CD14-positive monocyte (primary cell): ENCODE measurements around the gene PLK5. TPM values are rescaled to one million over a fixed set of nuclear protein-coding genes. Genes with fewer than 3 reads are reported as not detected.

Experiments
- DNase-seq, 3 donors: peaks; one replicate each; pipeline ENCODE4 v3.0.0-alpha.2; 2011 to 2022
- H2AFZ ChIP-seq: 2 replicates; pipeline ENCODE4 v1.6.0; 2012; ENCODE audit warnings: mild to moderate bottlenecking, low read depth, low read length, inconsistent platforms; ENCODE audit not compliant: insufficient read depth, poor library complexity, severe bottlenecking
- H3K27ac ChIP-seq, 2 donors: 1 replicate in 1 of 2; 2 replicates in 1 of 2; pipeline ENCODE4 v1.5.1; 2012 to 2013; ENCODE audit warnings: low read length in 2 of 2, control low read depth in 1 of 2, inconsistent platforms in 1 of 2, low read depth in 1 of 2, mild to moderate bottlenecking in 1 of 2
- H3K27me3 ChIP-seq, 2 donors: one replicate each; pipeline versions ENCODE4 v1.6.0 to v1.6.1; 2011 to 2013; ENCODE audit warnings: low read length in 2 of 2; ENCODE audit not compliant: control insufficient read depth in 2 of 2, insufficient read depth in 2 of 2
- H3K36me3 ChIP-seq, 2 donors: replicated peaks in 1 of 2; 1 replicate in 1 of 2; 2 replicates in 1 of 2; pipeline versions ENCODE4 v1.5.1 to v1.6.1; 2012 to 2013; ENCODE audit warnings: low read length in 2 of 2, control low read depth in 1 of 2, inconsistent platforms in 1 of 2, mild to moderate bottlenecking in 1 of 2; ENCODE audit not compliant: insufficient read depth in 2 of 2, control insufficient read depth in 1 of 2
- H3K4me1 ChIP-seq, 2 donors: 1 replicate in 1 of 2; 2 replicates in 1 of 2; pipeline versions ENCODE4 v1.5.1 to v1.6.1; 2012 to 2013; ENCODE audit warnings: low read length in 2 of 2, control low read depth in 1 of 2, inconsistent platforms in 1 of 2, mild to moderate bottlenecking in 1 of 2, moderate library complexity in 1 of 2; ENCODE audit not compliant: insufficient read depth in 2 of 2, control insufficient read depth in 1 of 2
- H3K4me2 ChIP-seq: replicated peaks from 2 replicates; pipeline ENCODE3; 2012; ENCODE audit warnings: low read length, moderate library complexity, mild to moderate bottlenecking; ENCODE audit not compliant: poor library complexity, severe bottlenecking; ENCODE audit errors: extremely low read depth
- H3K4me3 ChIP-seq, 3 experiments: fragments of 200-600 bp in 1 of 3; sonication (generic) in 1 of 3; replicated peaks in 1 of 3; 1 replicate in 2 of 3; 2 replicates in 1 of 3; pipeline ENCODE4 v1.5.1; 2011 to 2013; ENCODE audit warnings: low read length in 3 of 3, mild to moderate bottlenecking in 3 of 3, control low read depth in 2 of 3, low read depth in 2 of 3, inconsistent platforms in 1 of 3, moderate library complexity in 1 of 3
- H3K79me2 ChIP-seq: 2 replicates; pipeline ENCODE4 v1.6.0; 2012; ENCODE audit warnings: mild to moderate bottlenecking, control low read depth, inconsistent platforms, low read length, moderate library complexity; ENCODE audit not compliant: insufficient read depth
- H3K9ac ChIP-seq: 2 replicates; pipeline ENCODE4 v1.6.0; 2017; ENCODE audit warnings: low read length, mild to moderate bottlenecking; ENCODE audit not compliant: insufficient read depth, poor library complexity, severe bottlenecking
- H3K9me3 ChIP-seq, 2 donors: replicated peaks in 1 of 2; 1 replicate in 1 of 2; 2 replicates in 1 of 2; pipeline versions ENCODE4 v1.5.1 to v1.6.1; 2012 to 2013; ENCODE audit warnings: low read length in 2 of 2, control low read depth in 1 of 2; ENCODE audit not compliant: control insufficient read depth in 1 of 2, insufficient read depth in 1 of 2
- H4K20me1 ChIP-seq: 2 replicates; pipeline ENCODE4 v1.6.0; 2012; ENCODE audit warnings: mild to moderate bottlenecking, low read length, control low read depth, moderate library complexity; ENCODE audit not compliant: insufficient read depth
- H3K27ac Mint-ChIP-seq, 7 donors: one replicate each; pipeline ENCODE4 v1.8.0; 2020; ENCODE audit warnings: mild to moderate bottlenecking in 7 of 7, mixed read lengths in 7 of 7, moderate library complexity in 6 of 7, inconsistent platforms in 2 of 7
- H3K27me3 Mint-ChIP-seq, 3 donors: one replicate each; pipeline ENCODE4 v1.8.0; 2021 to 2022; ENCODE audit warnings: low read depth in 3 of 3, mild to moderate bottlenecking in 3 of 3, mixed read lengths in 3 of 3, moderate library complexity in 3 of 3, inconsistent platforms in 1 of 3
- H3K36me3 Mint-ChIP-seq, 2 donors: one replicate each; pipeline ENCODE4 v1.8.0; 2020; ENCODE audit warnings: mixed read lengths in 2 of 2, inconsistent platforms in 1 of 2, mild to moderate bottlenecking in 1 of 2
- H3K4me1 Mint-ChIP-seq: one replicate; pipeline ENCODE4 v1.8.0; 2020; ENCODE audit warnings: mild to moderate bottlenecking, mixed read lengths
- H3K4me3 Mint-ChIP-seq, 2 donors: one replicate each; pipeline ENCODE4 v1.8.0; 2020; ENCODE audit warnings: mild to moderate bottlenecking in 2 of 2, mixed read lengths in 2 of 2, moderate library complexity in 1 of 2
- H3K9me3 Mint-ChIP-seq, 7 donors: one replicate each; pipeline ENCODE4 v1.8.0; 2020 to 2022; ENCODE audit warnings: mixed read lengths in 7 of 7, mild to moderate bottlenecking in 6 of 7, moderate library complexity in 6 of 7, inconsistent platforms in 2 of 7
- WGBS: methylation state at CpG from one replicate; pipeline ENCODE4 v1.1.5; 2013; ENCODE audit warnings: missing lambda C conversion rate; ENCODE audit not compliant: insufficient coverage; 5-methylcytosine and 5-hydroxymethylcytosine counted together
- intact Hi-C, 2 donors: fragments of 100-400 bp; cut with micrococcal nuclease; formaldehyde crosslinking; loops; one replicate each; pipeline versions ENCODE4 v1.15.0 to v1.15.1; 2023
- polyA plus RNA-seq, 3 donors: library from polyadenylated mRNA; depleted of rRNA in 1 of 3; unstranded in 2 of 3; stranded (reverse) in 1 of 3; fragments of 300-500 nt in 2 of 3; fragments of >200 nt in 1 of 3; fragmentation: Illumina TruSeq in 2 of 3; gene quantifications; 1 replicate in 2 of 3; 2 replicates in 1 of 3; pipeline ENCODE4 v1.2.3, GENCODE V29; 2012 to 2021
- TF ChIP-seq, protein P1 (sequence below): fragments of 200-600 bp; IDR thresholded peaks from one replicate; pipeline ENCODE4 v1.8.0; 2022; ENCODE audit warnings: antibody characterized with exemption, mild to moderate bottlenecking

Gene PLK5
- polyA plus RNA-seq, 3 donors: not detected

DNA sequence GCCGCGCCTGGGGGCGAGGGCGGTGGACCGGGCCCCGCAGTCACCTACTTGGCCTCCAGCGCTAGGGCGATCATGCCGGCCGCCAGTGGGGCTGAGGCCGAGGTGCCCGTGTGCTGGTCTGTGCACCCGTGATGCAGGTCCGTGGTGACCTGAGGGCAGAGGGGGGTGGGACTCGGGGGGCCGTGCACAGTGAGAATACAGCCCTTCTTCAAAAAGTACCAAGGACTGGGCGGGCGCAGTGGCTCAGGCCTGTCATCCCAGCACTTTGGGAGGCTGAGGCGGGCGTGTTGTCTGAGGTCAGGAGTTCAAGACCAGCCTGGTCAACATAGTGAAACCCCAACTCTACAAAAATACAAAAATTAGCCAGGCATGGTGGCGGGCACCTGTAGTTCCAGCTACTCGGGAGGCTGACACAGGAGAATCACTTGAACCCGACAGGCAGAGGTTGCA is 39.9 kb upstream of the PLK5 start:
- Histone ChIP-seq H2AFZ (no peak overlapping the region), H3K36me3 (no peaks in the 10 kb centered on the region), H3K9ac (no peak overlapping the region), H3K9me3 (no peaks in the 10 kb centered on the region), H3K4me1 (peaks cover 13 to 26% of the 10 kb centered on the region in 2 donors), H3K4me2 (no peak overlapping the region), H3K27ac (no peak overlapping the region), H4K20me1 (no peaks in the 10 kb centered on the region), H3K4me3 (no peak overlapping the region), H3K79me2 (no peaks in the 10 kb centered on the region), H3K27me3 (no peaks in the 10 kb centered on the region)
- H3K27ac Mint-ChIP-seq: no peak overlapping the region
- TF ChIP-seq, protein P1, sequence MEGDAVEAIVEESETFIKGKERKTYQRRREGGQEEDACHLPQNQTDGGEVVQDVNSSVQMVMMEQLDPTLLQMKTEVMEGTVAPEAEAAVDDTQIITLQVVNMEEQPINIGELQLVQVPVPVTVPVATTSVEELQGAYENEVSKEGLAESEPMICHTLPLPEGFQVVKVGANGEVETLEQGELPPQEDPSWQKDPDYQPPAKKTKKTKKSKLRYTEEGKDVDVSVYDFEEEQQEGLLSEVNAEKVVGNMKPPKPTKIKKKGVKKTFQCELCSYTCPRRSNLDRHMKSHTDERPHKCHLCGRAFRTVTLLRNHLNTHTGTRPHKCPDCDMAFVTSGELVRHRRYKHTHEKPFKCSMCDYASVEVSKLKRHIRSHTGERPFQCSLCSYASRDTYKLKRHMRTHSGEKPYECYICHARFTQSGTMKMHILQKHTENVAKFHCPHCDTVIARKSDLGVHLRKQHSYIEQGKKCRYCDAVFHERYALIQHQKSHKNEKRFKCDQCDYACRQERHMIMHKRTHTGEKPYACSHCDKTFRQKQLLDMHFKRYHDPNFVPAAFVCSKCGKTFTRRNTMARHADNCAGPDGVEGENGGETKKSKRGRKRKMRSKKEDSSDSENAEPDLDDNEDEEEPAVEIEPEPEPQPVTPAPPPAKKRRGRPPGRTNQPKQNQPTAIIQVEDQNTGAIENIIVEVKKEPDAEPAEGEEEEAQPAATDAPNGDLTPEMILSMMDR: no peak
- peaks cover 0 to 2% (median 1%) of the 10 kb centered on the region in 3 donors for H3K27me3 Mint-ChIP-seq
- no peak overlapping the region for H3K4me3 Mint-ChIP-seq
- peaks cover 22% of the 10 kb centered on the region for H3K4me1 Mint-ChIP-seq
- peaks cover 0 to 3% (median 0%) of the 10 kb centered on the region in 7 donors for H3K9me3 Mint-ChIP-seq
- H3K36me3 Mint-ChIP-seq: no peaks in the 10 kb centered on the region
- WGBS: 96% methylated on average over 18 of the region's 23 CpGs
- DNase-seq: no peak
- intact Hi-C loops: no loop called here

DNA sequence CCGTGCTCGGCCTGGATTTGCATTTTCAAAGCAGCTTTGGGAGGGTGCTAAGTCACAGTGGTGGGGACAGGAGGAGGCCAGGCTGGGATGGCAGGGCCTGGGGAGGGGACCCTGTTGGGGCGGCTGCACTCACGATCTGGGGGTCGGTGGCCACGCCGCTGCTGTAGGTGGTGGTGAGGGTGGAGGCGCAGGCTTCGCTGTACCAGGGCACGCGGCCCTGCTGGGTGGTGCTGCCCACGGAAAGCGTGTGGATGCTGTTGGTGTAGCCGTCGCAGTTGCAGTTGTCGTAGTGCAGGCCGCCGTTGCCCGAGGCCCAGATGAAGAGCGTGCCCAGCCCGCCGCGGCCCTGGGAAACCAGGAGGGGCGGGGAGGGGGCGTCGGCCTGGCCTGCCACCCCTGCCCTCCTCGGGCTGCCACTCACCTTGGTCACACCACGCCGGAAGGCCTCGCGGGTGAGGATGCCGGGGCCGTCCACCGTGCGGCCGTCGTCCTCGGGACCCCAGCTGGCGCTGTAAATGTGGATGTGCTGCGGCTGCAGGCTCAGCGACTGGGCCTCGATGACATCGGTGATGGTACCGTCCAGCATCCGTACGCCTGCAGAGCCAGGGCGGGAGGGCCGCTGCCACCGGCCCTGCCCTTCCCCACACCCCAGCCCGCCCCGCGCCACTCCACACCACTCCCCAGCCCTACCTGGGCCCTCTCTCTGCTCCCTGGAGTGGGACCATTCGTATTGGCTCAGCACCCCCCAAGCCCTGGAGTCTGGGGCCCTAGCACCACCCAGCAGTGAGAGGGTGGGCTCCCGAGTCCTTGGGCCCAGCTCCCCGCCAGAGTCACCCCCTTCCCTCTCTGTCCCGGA is 36.9 kb upstream of the PLK5 start:
- intact Hi-C loops: no loop called here
- Histone ChIP-seq H3K36me3 (no peaks in the 10 kb centered on the region), H3K27ac (no peak overlapping the region), H3K4me3 (no peak overlapping the region), H3K4me1 (peaks cover 18 to 35% of the 10 kb centered on the region in 2 donors), H3K9ac (no peak overlapping the region), H3K4me2 (no peak overlapping the region), H4K20me1 (no peaks in the 10 kb centered on the region), H2AFZ (no peak overlapping the region), H3K9me3 (no peaks in the 10 kb centered on the region), H3K27me3 (peaks cover 0 to 6% of the 10 kb centered on the region in 2 donors), H3K79me2 (no peaks in the 10 kb centered on the region)
- H3K4me1 Mint-ChIP-seq: peaks cover 20% of the 10 kb centered on the region
- H3K27ac Mint-ChIP-seq: no peak overlapping the region
- 95% methylated on average over 50 of the region's 56 CpGs for WGBS
- DNase-seq: no peak
- no peak overlapping the region for H3K4me3 Mint-ChIP-seq
- no peaks in the 10 kb centered on the region for H3K36me3 Mint-ChIP-seq
- TF ChIP-seq, protein P1: no peak
- H3K27me3 Mint-ChIP-seq: peaks cover 5 to 8% (median 8%) of the 10 kb centered on the region in 3 donors
- H3K9me3 Mint-ChIP-seq: peaks cover 0 to 6% (median 0%) of the 10 kb centered on the region in 7 donors
